ENCODE data around the gene TGM1. TPM values are rescaled to one million over a fixed set of nuclear protein-coding genes. Genes with fewer than 3 reads are reported as not detected.

Gene TGM1
- total RNA-seq, 2 donors from 2014 or later: 0.40 to 3.9 TPM

DNA sequence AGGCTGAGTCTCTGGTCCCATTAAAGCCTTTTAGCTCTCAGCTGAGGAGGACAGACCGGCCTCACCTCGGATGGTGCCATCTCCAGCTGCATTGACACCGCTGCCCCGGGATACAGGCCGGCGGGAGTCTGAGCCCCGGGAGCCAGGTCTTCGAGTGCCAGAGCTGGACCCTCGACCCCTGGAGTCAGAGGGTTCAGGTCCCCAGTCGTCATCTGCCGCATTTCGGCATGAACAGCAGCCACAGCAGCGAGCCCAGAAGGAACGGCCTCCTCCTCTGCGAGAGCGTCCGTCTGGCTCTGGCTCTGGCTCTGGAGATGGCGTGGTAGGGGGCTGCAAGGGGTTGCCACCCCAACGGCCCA, 1.0 kb downstream of the TGM1 start:
- Histone ChIP-seq H3K9ac (ENCODE audit: low read depth in 2 of 2, low read length in 2 of 2) (no peak overlapping the region), H3K9me3 (no peaks in the 10 kb centered on the region), H3K4me1 (no peaks in the 10 kb centered on the region), H3K36me3 (peaks cover 6% of the 10 kb centered on the region), H3K4me3 (no peak overlapping the region), H3K27ac (no peak overlapping the region), H3K27me3 (no peaks in the 10 kb centered on the region)
- intact Hi-C loops (cut with DNase I): no loop called here
- TF ChIP-seq, protein P1, sequence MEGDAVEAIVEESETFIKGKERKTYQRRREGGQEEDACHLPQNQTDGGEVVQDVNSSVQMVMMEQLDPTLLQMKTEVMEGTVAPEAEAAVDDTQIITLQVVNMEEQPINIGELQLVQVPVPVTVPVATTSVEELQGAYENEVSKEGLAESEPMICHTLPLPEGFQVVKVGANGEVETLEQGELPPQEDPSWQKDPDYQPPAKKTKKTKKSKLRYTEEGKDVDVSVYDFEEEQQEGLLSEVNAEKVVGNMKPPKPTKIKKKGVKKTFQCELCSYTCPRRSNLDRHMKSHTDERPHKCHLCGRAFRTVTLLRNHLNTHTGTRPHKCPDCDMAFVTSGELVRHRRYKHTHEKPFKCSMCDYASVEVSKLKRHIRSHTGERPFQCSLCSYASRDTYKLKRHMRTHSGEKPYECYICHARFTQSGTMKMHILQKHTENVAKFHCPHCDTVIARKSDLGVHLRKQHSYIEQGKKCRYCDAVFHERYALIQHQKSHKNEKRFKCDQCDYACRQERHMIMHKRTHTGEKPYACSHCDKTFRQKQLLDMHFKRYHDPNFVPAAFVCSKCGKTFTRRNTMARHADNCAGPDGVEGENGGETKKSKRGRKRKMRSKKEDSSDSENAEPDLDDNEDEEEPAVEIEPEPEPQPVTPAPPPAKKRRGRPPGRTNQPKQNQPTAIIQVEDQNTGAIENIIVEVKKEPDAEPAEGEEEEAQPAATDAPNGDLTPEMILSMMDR (IDR thresholded peaks at IDR 0.05): no peak
- DNase-seq: no peak

DNA sequence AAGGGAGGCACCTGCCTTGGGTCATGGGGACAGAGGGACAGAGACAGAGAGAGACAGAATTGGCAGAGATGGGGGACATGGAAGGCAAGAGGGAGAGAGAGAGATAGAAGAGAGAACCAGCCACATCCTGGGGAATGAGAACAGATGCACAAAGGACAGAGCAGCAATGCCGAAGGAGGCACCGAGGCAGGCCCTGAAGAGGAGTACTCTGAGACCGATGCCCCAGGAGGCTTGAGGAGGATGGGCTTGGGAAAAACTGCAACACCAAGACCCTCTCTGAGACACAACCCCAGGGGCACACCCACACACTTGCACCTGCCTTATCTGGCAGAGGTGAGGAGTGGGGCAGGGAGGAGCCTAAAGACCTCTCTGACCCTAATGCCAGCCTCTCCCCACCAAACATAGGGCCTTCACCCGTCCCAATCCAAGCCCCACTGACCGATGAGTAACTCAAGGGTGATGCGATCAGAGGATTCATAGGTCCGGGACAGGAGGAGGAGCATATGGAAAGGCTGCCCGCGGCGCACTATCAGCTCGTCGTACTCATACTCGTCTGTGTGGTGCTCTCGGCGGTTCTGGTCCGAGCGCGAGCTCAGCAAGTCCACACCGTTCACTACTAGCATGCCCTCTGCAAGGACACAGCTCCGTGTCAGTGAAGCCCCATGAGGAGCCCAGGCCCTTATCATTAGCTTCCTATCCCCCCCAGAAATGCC, 1.6 kb downstream of the TGM1 start:
- peaks cover under 1% of the 10 kb centered on the region for H3K36me3 ChIP-seq
- TF ChIP-seq, protein P1 (IDR thresholded peaks at IDR 0.05): no peak

DNA sequence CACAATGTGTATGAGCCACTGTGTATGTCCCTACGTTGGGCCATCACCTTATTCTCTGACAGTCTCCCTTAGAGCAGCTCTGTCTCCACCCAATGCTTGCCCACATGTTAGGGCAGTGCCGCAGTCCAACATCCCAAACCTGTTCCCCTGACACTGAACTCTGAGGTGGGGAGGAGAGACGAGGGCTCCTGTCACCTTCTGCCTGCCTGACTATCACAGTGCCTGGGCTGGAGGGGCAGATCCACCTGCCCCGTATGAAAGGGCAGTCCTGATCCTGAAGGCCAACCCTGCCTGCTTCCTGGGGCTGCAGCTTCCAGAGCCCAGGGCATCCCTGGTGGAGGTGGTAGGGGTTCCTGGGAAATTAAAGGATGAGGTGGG, 2.2 kb downstream of the TGM1 start:
- TF ChIP-seq, protein P1 (IDR thresholded peaks at IDR 0.05): no peak
- no peak overlapping the region for H3K27ac ChIP-seq
- H3K4me3 ChIP-seq: no peak overlapping the region
- no peaks in the 10 kb centered on the region for H3K36me3 ChIP-seq
- intact Hi-C loops (cut with DNase I): no loop called here
- no peaks in the 10 kb centered on the region for H3K27me3 ChIP-seq
- no peak for DNase-seq
- no peaks in the 10 kb centered on the region for H3K4me1 ChIP-seq
- H3K9me3 ChIP-seq: no peaks in the 10 kb centered on the region
- H3K9ac ChIP-seq (ENCODE audit: low read depth in 2 of 2, low read length in 2 of 2): no peak overlapping the region

More for the DNA sequence above, 1.6 kb downstream of the TGM1 start:
- intact Hi-C loops (cut with DNase I): no loop called here
- Histone ChIP-seq H3K27ac (no peak overlapping the region), H3K4me3 (no peak overlapping the region), H3K4me1 (no peaks in the 10 kb centered on the region), H3K27me3 (no peaks in the 10 kb centered on the region), H3K9me3 (no peaks in the 10 kb centered on the region), H3K9ac (ENCODE audit: low read depth in 2 of 2, low read length in 2 of 2) (no peak overlapping the region)
- no peak for DNase-seq

DNA sequence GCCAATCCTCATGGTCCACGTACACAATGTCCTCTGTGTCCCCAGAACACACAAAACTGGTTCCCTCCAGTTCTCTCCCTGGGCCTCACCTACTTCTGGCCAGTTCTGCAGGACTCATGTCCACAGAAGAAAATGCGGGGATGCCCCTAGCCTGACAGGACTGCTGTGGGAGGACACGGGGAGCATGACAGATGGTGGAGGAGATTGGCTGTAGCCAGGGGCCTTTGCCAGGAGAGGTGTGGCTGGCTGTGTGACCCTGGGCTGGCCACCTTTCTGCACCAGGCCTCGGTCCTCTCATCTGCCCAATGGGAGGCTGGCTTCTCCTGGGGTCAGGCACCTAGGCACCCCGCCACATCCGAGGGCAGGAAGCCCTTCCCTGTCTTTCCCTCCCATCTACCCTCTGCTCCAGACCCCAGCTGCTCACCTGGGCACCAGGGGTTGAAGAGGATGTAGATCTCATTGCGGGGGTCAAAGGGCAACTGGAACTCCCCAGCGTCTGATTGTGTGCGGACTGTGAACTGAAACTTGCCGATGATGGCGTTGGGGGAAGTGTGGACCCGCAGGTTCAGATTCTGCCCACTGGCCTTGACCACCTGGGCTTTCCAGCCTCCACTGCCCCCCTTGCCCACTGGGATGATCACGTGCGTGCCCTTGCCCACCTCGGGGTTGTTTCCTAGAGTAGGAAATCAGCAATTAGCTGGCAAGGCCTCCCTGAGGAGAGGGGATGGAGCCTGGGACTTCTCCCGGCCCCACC, 2.8 kb downstream of the TGM1 start:
- no peak for DNase-seq
- intact Hi-C loops (cut with DNase I): no loop called here
- Histone ChIP-seq H3K9me3 (no peaks in the 10 kb centered on the region), H3K4me3 (no peak overlapping the region), H3K4me1 (no peaks in the 10 kb centered on the region), H3K27ac (no peak overlapping the region), H3K27me3 (no peaks in the 10 kb centered on the region), H3K36me3 (no peaks in the 10 kb centered on the region), H3K9ac (ENCODE audit: low read depth in 2 of 2, low read length in 2 of 2) (no peak overlapping the region)
- TF ChIP-seq, protein P1 (IDR thresholded peaks at IDR 0.05): no peak

DNA sequence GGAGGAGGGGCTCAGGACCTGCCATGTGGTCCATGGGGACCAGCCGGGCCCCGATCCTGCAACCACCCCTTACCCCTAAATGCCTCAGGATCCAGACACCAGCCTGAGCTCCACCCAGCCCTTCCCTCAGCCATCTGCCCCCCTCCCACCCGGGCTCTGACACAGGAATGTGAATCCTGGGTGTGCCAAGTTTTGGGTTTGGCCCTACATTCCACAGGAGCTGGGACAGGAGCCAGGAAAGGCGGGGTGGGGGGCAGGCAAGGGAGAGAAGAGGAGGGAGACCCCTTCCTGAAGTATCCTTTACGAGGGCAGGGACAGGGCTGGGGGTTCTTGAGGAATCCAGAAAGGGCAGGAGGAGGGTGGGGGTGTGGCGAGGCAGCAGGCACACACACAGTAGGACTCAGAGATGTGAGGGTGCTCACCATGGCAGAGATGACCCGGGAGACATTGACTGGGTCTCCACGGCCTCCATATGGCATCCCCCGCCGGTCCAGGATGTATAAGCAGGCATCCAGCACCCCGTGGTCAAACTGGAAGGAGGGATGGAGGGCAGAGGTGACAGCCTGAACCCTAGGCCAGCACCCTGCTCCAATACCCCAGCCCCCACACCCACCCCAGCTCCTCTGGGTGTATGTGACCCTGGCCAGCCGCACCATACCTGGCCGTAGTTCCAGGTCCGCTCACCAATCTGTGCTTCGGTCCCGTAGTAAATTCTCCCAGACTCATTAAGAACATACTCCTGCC, 3.5 kb downstream of the TGM1 start:
- Histone ChIP-seq H3K27ac (no peak overlapping the region), H3K4me3 (no peak overlapping the region), H3K4me1 (no peaks in the 10 kb centered on the region), H3K9ac (ENCODE audit: low read depth in 2 of 2, low read length in 2 of 2) (no peak overlapping the region), H3K27me3 (no peaks in the 10 kb centered on the region), H3K9me3 (no peaks in the 10 kb centered on the region), H3K36me3 (no peaks in the 10 kb centered on the region)
- TF ChIP-seq, protein P1 (IDR thresholded peaks at IDR 0.05): no peak
- intact Hi-C loops (cut with DNase I): no loop called here
- no peak for DNase-seq
